GM19025 (cell line): ENCODE data around the gene BTF3.
"Not testable (repeated sequence)": the region's sequence is repeated elsewhere in the genome, so short reads cannot be mapped to it uniquely, and the experiment has no call there.

Experiments used
- ATAC-seq: cut with Tn5 transposase; IDR thresholded peaks from one replicate; pipeline ENCODE4 v1.9.1; 2021; ENCODE audit warnings: mild to moderate bottlenecking, low read depth, moderate library complexity; ENCODE audit not compliant: unreplicated experiment

BTF3 gene

GRCh38 chr5:73485715-73486114 lies 12.5 kb upstream of the BTF3 start:
- no peak for ATAC-seq

GRCh38 chr5:73486119-73486899 lies 11.9 kb upstream of the BTF3 start:
- ATAC-seq, result no peak

- not testable (repeated sequence) for ATAC-seq
Observed at GRCh38 chr5:73487257-73487656, 11.0 kb upstream of the BTF3 start.

- ATAC-seq, result no peak
Observed at GRCh38 chr5:73487815-73488214, 10.4 kb upstream of the BTF3 start.

- ATAC-seq, result no peak
Observed at GRCh38 chr5:73488806-73489205, 9.4 kb upstream of the BTF3 start.

GRCh38 chr5:73490088-73490487 lies 8.2 kb upstream of the BTF3 start:
- no peak for ATAC-seq

GRCh38 chr5:73491155-73491554 lies 7.1 kb upstream of the BTF3 start:
- ATAC-seq, result no peak

- no peak for ATAC-seq
Observed at GRCh38 chr5:73493421-73493820, 4.8 kb upstream of the BTF3 start.

- no peak for ATAC-seq
Observed at GRCh38 chr5:73494721-73495120, 3.5 kb upstream of the BTF3 start.

- ATAC-seq, result no peak
Observed at GRCh38 chr5:73495772-73496335, 2.4 kb upstream of the BTF3 start.

GRCh38 chr5:73496984-73497457 lies 1.2 kb upstream of the BTF3 start:
- ATAC-seq, result no peak

GRCh38 chr5:73497497-73498056 lies 665 bp upstream of the BTF3 start:
- ATAC-seq, result peak; percentile 2

GRCh38 chr5:73499187-73499586 lies 945 bp downstream of the BTF3 start:
- no peak for ATAC-seq

GRCh38 chr5:73499756-73500155 lies 1.5 kb downstream of the BTF3 start:
- no peak for ATAC-seq

GRCh38 chr5:73501406-73501805 lies 3.2 kb downstream of the BTF3 start:
- ATAC-seq, result no peak

- no peak for ATAC-seq
Observed at GRCh38 chr5:73506459-73506955, 8.3 kb downstream of the BTF3 start.

GRCh38 chr5:73507062-73507461 lies 8.8 kb downstream of the BTF3 start:
- no peak for ATAC-seq

- ATAC-seq, result peak; percentile 55
Observed at GRCh38 chr5:73508521-73508920, 10.3 kb downstream of the BTF3 start.

- ATAC-seq, result no peak
Observed at GRCh38 chr5:73513996-73514395, 15.8 kb downstream of the BTF3 start.

GRCh38 chr5:73514418-73514817 lies 16.2 kb downstream of the BTF3 start:
- no peak for ATAC-seq

- no peak for ATAC-seq
Observed at GRCh38 chr5:73515232-73515631, 17.0 kb downstream of the BTF3 start.
